Neural cell (in vitro differentiated cells): ENCODE results near the gene TMEM126B. TPM values are rescaled to one million over a fixed set of nuclear protein-coding genes. Genes with fewer than 3 reads are reported as not detected.

ENCODE experiments used
- H2AFZ ChIP-seq: fragments of 200-600, 300-800 bp; sonication (generic), shearing (Covaris generic); 2 replicates; pipeline ENCODE4 v1.6.0; 2014; ENCODE audit warnings: low read depth, mild to moderate bottlenecking, antibody characterized with exemption, low read length, moderate library complexity
- H3F3A ChIP-seq: fragments of 200-600 bp; shearing (Covaris generic); 2 replicates; pipeline ENCODE4 v1.6.1; 2016; ENCODE audit warnings: mild to moderate bottlenecking, moderate library complexity, mixed read lengths, antibody characterized with exemption, low read length; ENCODE audit not compliant: insufficient read depth, poor library complexity, severe bottlenecking
- H3K27ac ChIP-seq: fragments of 200-600, 300-800 bp; sonication (generic), shearing (Covaris generic); 2 replicates; pipeline ENCODE4 v1.5.1; 2014; ENCODE audit warnings: mild to moderate bottlenecking, low read length, moderate library complexity
- H3K27me3 ChIP-seq: fragments of 300-800, 200-600 bp; sonication (generic), shearing (Covaris generic); 2 replicates; pipeline ENCODE4 v1.6.0; 2014; ENCODE audit warnings: mild to moderate bottlenecking, low read depth, low read length, moderate library complexity; ENCODE audit not compliant: insufficient read depth
- H3K36me3 ChIP-seq: fragments of 300-800, 200-600 bp; sonication (generic), shearing (Covaris generic); 2 replicates; pipeline ENCODE4 v1.5.1; 2014; ENCODE audit warnings: mild to moderate bottlenecking, antibody characterized with exemption, low read length, moderate library complexity; ENCODE audit not compliant: insufficient read depth
- H3K4me2 ChIP-seq: fragments of 300-800, 200-600 bp; sonication (generic), shearing (Covaris generic); 2 replicates; pipeline ENCODE4 v1.6.0; 2014; ENCODE audit warnings: mild to moderate bottlenecking, low read length
- H3K4me3 ChIP-seq: fragments of 300-800, 200-600 bp; sonication (generic), shearing (Covaris generic); 2 replicates; pipeline ENCODE4 v1.5.1; 2014; ENCODE audit warnings: mild to moderate bottlenecking, low read length, moderate library complexity
- H3K79me2 ChIP-seq: fragments of 200-600 bp; shearing (Covaris generic); replicated peaks from 2 replicates; pipeline ENCODE4 v1.6.0; 2014; ENCODE audit warnings: mild to moderate bottlenecking, low read length, moderate library complexity; ENCODE audit not compliant: insufficient read depth
- H3K9ac ChIP-seq: fragments of 300-800, 200-600 bp; sonication (generic), shearing (Covaris generic); 2 replicates; pipeline ENCODE4 v1.6.1; 2016; ENCODE audit warnings: mild to moderate bottlenecking, low read length, mixed read lengths
- H3K9me2 ChIP-seq: fragments of 200-600 bp; shearing (Covaris generic); 2 replicates; pipeline ENCODE4 v1.6.1; 2016; ENCODE audit warnings: mild to moderate bottlenecking, low read length, mixed read lengths; ENCODE audit not compliant: insufficient read depth
- H3K9me3 ChIP-seq: fragments of 200-600, 300-800 bp; sonication (generic), shearing (Covaris generic); 2 replicates; pipeline ENCODE4 v1.6.1; 2016; ENCODE audit warnings: mild to moderate bottlenecking, mixed run types, low read length, moderate library complexity, mixed read lengths
- H4K20me1 ChIP-seq: fragments of 200-600 bp; shearing (Covaris generic); 2 replicates; pipeline ENCODE4 v1.6.1; 2016; ENCODE audit warnings: mild to moderate bottlenecking, mixed run types; ENCODE audit not compliant: insufficient read depth
- EP300 ChIP-seq: fragments of 450-650 bp; conservative IDR thresholded peaks from 2 replicates; pipeline ENCODE4 v1.6.1; 2014; ENCODE audit warnings: antibody characterized with exemption, mild to moderate bottlenecking, moderate library complexity; ENCODE audit not compliant: poor library complexity, severe bottlenecking
- EZH2 ChIP-seq: fragments of 200-600, 300-800 bp; shearing (Covaris generic), sonication (generic); IDR thresholded peaks from 2 replicates; pipeline ENCODE4 v1.6.1; 2014; ENCODE audit warnings: antibody characterized with exemption, low read length, borderline replicate concordance, mild to moderate bottlenecking; ENCODE audit not compliant: insufficient read depth, poor library complexity, severe bottlenecking
- MXI1 ChIP-seq: fragments of 450-650 bp; conservative IDR thresholded peaks from 2 replicates; pipeline ENCODE4 v1.6.1; 2014; ENCODE audit warnings: antibody characterized with exemption, mild to moderate bottlenecking; ENCODE audit not compliant: poor library complexity, severe bottlenecking
- POLR2AphosphoS5 ChIP-seq: IDR thresholded peaks from 2 replicates; pipeline ENCODE4 v1.6.1; 2012
- RAD21 ChIP-seq: fragments of 450-650 bp; conservative IDR thresholded peaks from 2 replicates; pipeline ENCODE4 v1.6.1; 2014; ENCODE audit warnings: antibody characterized with exemption, mild to moderate bottlenecking, moderate library complexity
- SMC3 ChIP-seq: fragments of 450-650 bp; conservative IDR thresholded peaks from 2 replicates; pipeline ENCODE4 v1.6.1; 2014; ENCODE audit warnings: antibody characterized with exemption, mild to moderate bottlenecking, moderate library complexity; ENCODE audit not compliant: poor library complexity
- TAF1 ChIP-seq: IDR thresholded peaks from 2 replicates; pipeline ENCODE4 v1.6.1; 2012; ENCODE audit warnings: low read depth
- polyA plus RNA-seq: library from polyadenylated mRNA; depleted of rRNA; stranded (reverse); fragments of >200 nt; gene quantifications from 2 replicates; pipeline ENCODE4 v1.2.3, GENCODE V29; 2014
- TF ChIP-seq, protein P1 (sequence below): fragments of 450-650 bp; IDR thresholded peaks from 2 replicates; pipeline ENCODE4 v1.5.1; 2014; ENCODE audit warnings: antibody characterized with exemption, mild to moderate bottlenecking, moderate library complexity; ENCODE audit not compliant: poor library complexity, severe bottlenecking
- TF ChIP-seq, protein P2 (sequence below): IDR thresholded peaks from 2 replicates; pipeline ENCODE4 v1.6.1; 2012; ENCODE audit warnings: borderline replicate concordance

The TMEM126B gene
- polyA plus RNA-seq, 1 donor from 2014 or later, result 111 TPM

DNA sequence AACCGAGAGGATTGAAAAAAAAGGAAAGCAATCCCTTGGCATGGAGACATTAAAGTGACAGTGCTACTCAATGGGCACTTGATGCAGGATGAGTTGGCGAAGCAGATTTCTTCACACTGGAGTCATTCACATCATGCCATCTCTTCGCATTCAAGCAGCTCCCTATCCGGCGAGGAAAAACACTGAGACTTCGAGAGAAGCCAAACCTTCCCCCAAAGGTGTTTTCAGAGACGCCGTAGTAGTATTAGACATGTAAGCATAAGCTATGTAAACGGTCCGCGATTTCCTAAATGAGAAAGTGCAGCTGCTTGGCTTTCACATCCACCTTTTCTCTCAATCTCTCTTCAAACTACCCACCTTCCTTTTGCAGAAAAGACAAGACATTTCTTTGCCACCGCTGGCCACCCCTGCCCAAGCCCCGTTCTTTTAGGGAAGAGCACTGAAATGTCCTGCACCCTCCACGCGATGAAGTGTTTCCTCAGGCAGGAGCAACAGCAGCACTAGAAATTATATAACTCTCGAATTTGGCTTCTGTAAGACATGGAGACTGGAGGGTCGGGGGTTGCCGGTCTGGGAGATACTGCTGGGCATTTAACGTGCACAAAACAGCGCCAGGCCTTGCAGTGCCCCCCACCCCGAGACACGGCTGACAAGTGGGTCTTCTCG, 928 bp upstream of the TMEM126B start, which contains the start of gene DLG2:
DLG2 (minus strand) TSS at position 13 of the 666 bp plus-strand sequence.
- Histone ChIP-seq H4K20me1 (no peaks in the 10 kb centered on the region), H3K36me3 (no peaks in the 10 kb centered on the region), H2AFZ (peak within 1 kb of the TSS; percentile 66), H3K27ac (peak within 1 kb of the TSS; percentile 60), H3K79me2 (peaks cover 19% of the 10 kb centered on the region), H3F3A (peaks cover 5% of the 10 kb centered on the region), H3K9me3 (no peaks in the 10 kb centered on the region), H3K4me3 (peak within 1 kb of the TSS; percentile 75), H3K27me3 (no peaks in the 10 kb centered on the region), H3K4me2 (peak within 1 kb of the TSS; percentile 83), H3K9me2 (no peaks in the 10 kb centered on the region), H3K9ac (peak within 1 kb of the TSS; percentile 70)
- TF ChIP-seq, protein P1, sequence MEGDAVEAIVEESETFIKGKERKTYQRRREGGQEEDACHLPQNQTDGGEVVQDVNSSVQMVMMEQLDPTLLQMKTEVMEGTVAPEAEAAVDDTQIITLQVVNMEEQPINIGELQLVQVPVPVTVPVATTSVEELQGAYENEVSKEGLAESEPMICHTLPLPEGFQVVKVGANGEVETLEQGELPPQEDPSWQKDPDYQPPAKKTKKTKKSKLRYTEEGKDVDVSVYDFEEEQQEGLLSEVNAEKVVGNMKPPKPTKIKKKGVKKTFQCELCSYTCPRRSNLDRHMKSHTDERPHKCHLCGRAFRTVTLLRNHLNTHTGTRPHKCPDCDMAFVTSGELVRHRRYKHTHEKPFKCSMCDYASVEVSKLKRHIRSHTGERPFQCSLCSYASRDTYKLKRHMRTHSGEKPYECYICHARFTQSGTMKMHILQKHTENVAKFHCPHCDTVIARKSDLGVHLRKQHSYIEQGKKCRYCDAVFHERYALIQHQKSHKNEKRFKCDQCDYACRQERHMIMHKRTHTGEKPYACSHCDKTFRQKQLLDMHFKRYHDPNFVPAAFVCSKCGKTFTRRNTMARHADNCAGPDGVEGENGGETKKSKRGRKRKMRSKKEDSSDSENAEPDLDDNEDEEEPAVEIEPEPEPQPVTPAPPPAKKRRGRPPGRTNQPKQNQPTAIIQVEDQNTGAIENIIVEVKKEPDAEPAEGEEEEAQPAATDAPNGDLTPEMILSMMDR, result no peak
- TF ChIP-seq EP300 (no peak), SMC3 (no peak), RAD21 (no peak), EZH2 (no peak), MXI1 (no peak), POLR2AphosphoS5 (no peak), TAF1 (no peak)
- TF ChIP-seq, protein P2, sequence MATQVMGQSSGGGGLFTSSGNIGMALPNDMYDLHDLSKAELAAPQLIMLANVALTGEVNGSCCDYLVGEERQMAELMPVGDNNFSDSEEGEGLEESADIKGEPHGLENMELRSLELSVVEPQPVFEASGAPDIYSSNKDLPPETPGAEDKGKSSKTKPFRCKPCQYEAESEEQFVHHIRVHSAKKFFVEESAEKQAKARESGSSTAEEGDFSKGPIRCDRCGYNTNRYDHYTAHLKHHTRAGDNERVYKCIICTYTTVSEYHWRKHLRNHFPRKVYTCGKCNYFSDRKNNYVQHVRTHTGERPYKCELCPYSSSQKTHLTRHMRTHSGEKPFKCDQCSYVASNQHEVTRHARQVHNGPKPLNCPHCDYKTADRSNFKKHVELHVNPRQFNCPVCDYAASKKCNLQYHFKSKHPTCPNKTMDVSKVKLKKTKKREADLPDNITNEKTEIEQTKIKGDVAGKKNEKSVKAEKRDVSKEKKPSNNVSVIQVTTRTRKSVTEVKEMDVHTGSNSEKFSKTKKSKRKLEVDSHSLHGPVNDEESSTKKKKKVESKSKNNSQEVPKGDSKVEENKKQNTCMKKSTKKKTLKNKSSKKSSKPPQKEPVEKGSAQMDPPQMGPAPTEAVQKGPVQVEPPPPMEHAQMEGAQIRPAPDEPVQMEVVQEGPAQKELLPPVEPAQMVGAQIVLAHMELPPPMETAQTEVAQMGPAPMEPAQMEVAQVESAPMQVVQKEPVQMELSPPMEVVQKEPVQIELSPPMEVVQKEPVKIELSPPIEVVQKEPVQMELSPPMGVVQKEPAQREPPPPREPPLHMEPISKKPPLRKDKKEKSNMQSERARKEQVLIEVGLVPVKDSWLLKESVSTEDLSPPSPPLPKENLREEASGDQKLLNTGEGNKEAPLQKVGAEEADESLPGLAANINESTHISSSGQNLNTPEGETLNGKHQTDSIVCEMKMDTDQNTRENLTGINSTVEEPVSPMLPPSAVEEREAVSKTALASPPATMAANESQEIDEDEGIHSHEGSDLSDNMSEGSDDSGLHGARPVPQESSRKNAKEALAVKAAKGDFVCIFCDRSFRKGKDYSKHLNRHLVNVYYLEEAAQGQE, result no peak

DNA sequence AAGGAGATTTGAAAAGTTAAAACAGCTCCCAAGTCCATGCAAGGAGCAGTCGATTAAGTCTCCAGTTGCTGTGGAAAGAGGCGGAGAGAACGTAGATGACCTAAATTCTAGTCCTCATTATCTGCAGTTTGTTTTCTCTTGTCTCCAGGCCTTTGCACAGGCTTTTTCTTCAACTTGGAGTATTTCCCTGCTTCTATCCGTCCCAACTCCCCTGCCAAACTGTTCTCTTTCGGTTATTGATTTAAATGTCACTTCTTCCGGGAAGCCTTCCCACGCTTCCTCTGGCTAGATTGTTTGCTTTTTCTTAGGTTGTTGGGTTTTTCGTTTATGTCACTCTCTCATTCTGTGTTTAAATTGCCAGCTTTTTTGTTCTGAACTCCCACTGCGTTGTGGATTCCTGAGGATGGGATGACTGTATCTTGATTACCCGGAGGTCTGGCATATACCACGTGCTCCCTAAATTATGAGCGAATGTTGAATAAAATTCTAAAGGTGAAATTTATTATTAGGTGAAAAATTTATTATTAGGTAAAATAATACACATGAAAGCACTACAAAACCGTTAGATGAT, 463 bp downstream of the TMEM126B start:
- H3K4me2 ChIP-seq, result peak overlapping the region; percentile 87
- TF ChIP-seq POLR2AphosphoS5 (no peak), MXI1 (peak; percentile 28)
- H3K4me3 ChIP-seq, result peak overlapping the region; percentile 75
- H3F3A ChIP-seq, result peaks cover 5% of the 10 kb centered on the region
- H3K9ac ChIP-seq, result peak overlapping the region; percentile 70
- no peaks in the 10 kb centered on the region for H3K9me3 ChIP-seq
- H3K9me2 ChIP-seq, result no peaks in the 10 kb centered on the region
- H3K27me3 ChIP-seq, result no peaks in the 10 kb centered on the region
- peaks cover 19% of the 10 kb centered on the region for H3K79me2 ChIP-seq
- H3K27ac ChIP-seq, result peak overlapping the region; percentile 60
- H3K36me3 ChIP-seq, result no peaks in the 10 kb centered on the region
- peak overlapping the region; percentile 85 for H2AFZ ChIP-seq
- H4K20me1 ChIP-seq, result no peaks in the 10 kb centered on the region
